HG02938 (cell line): ENCODE measurements around the gene ACTN2.
A peak's percentile ranks its signal among the peaks of the same experiment; 100 is the strongest.
"Not testable (repeated sequence)": the region's sequence is repeated elsewhere in the genome, so short reads cannot be mapped to it uniquely, and the experiment has no call there.

Experiments
- ATAC-seq: cut with Tn5 transposase; IDR thresholded peaks from one replicate; pipeline ENCODE4 v1.9.1; 2021; ENCODE audit warnings: mild to moderate bottlenecking, moderate library complexity; ENCODE audit not compliant: unreplicated experiment

The ACTN2 gene

GRCh38 chr1:236685917-236686814 lies at the start of gene ACTN2:
ACTN2 (plus strand) TSS chr1:236686499; CDS start chr1:236686674, 175 bp downstream.
- ATAC-seq = peak; percentile 72

GRCh38 chr1:236638945-236639344 lies 47.4 kb upstream of the ACTN2 start:
- ATAC-seq = no peak

- ATAC-seq = no peak
Observed at GRCh38 chr1:236639686-236640085, 46.6 kb upstream of the ACTN2 start.

GRCh38 chr1:236642763-236643162 lies 43.5 kb upstream of the ACTN2 start:
- ATAC-seq = no peak

- no peak for ATAC-seq
Observed at GRCh38 chr1:236645016-236645680, 41.2 kb upstream of the ACTN2 start.

- ATAC-seq = no peak
Observed at GRCh38 chr1:236654511-236654910, 31.8 kb upstream of the ACTN2 start.

GRCh38 chr1:236654957-236655356 lies 31.3 kb upstream of the ACTN2 start:
- no peak for ATAC-seq

- no peak for ATAC-seq
Observed at GRCh38 chr1:236657398-236657797, 28.9 kb upstream of the ACTN2 start.

GRCh38 chr1:236659792-236660587 lies 26.3 kb upstream of the ACTN2 start:
- no peak for ATAC-seq

GRCh38 chr1:236663934-236664333 lies 22.4 kb upstream of the ACTN2 start:
- no peak for ATAC-seq

- not testable (repeated sequence) for ATAC-seq
Observed at GRCh38 chr1:236668909-236669308, 17.4 kb upstream of the ACTN2 start.

- no peak for ATAC-seq
Observed at GRCh38 chr1:236670060-236670459, 16.2 kb upstream of the ACTN2 start.

- no peak for ATAC-seq
Observed at GRCh38 chr1:236673289-236673919, 12.9 kb upstream of the ACTN2 start.

- no peak for ATAC-seq
Observed at GRCh38 chr1:236677641-236678235, 8.6 kb upstream of the ACTN2 start.

- ATAC-seq = no peak
Observed at GRCh38 chr1:236681219-236681618, 5.1 kb upstream of the ACTN2 start.

GRCh38 chr1:236685205-236685916 lies 938 bp upstream of the ACTN2 start:
- ATAC-seq = no peak

GRCh38 chr1:236686815-236687160 lies 489 bp downstream of the ACTN2 start:
- ATAC-seq = no peak

GRCh38 chr1:236687273-236687672 lies 974 bp downstream of the ACTN2 start:
- ATAC-seq = no peak

- no peak for ATAC-seq
Observed at GRCh38 chr1:236688705-236689104, 2.4 kb downstream of the ACTN2 start.
